Psoas muscle (tissue), 8 donors: ENCODE results near the gene OSBPL7. TPM values are rescaled to one million over a fixed set of nuclear protein-coding genes. Genes with fewer than 3 reads are reported as not detected.

Experiments
- ATAC-seq, 4 donors: fragments of 200-7000 bp; cut with Tn5 transposase; one replicate each; pipeline ENCODE4 v1.9.1; 2020; ENCODE audit warnings: moderate library complexity in 3 of 4, mild to moderate bottlenecking in 2 of 4
- DNase-seq, 2 donors: peaks; one replicate each; pipeline ENCODE4 v3.0.0-alpha.2; 2020
- H3K27ac ChIP-seq: fragments of 200-600 bp; one replicate; pipeline ENCODE4 v1.8.0; 2022
- H3K27me3 ChIP-seq, 3 donors: fragments of 200-600 bp in 1 of 3; one replicate each; pipeline versions ENCODE4 v1.6.1 to v1.8.0; 2013 to 2022; ENCODE audit warnings: low read length in 2 of 3, mild to moderate bottlenecking in 2 of 3, moderate library complexity in 1 of 3; ENCODE audit not compliant: insufficient read depth in 3 of 3
- H3K36me3 ChIP-seq, 2 donors: fragments of 200-600 bp in 1 of 2; one replicate each; pipeline versions ENCODE4 v1.6.1 to v1.8.0; 2013 to 2022; ENCODE audit warnings: low read depth in 1 of 2, mild to moderate bottlenecking in 1 of 2, moderate library complexity in 1 of 2; ENCODE audit not compliant: insufficient read depth in 1 of 2
- H3K4me1 ChIP-seq: fragments of 200-600 bp; one replicate; pipeline ENCODE4 v1.8.0; 2022
- H3K4me3 ChIP-seq: fragments of 200-600 bp; one replicate; pipeline ENCODE4 v1.8.0; 2022; ENCODE audit warnings: mild to moderate bottlenecking
- H3K9me3 ChIP-seq: fragments of 200-600 bp; one replicate; pipeline ENCODE4 v1.8.0; 2022
- CTCF ChIP-seq: fragments of 200-600 bp; IDR thresholded peaks from one replicate; pipeline ENCODE4 v1.8.0; 2022; ENCODE audit warnings: antibody characterized with exemption
- WGBS, 3 donors: extraction: QIAGEN DNeasy Blood & Tissue Kit; methylation state at CpG; one replicate each; pipeline versions ENCODE4 v1.1.6 to v1.1.7; 2013; 5-methylcytosine and 5-hydroxymethylcytosine counted together
- intact Hi-C, 2 donors: fragments of 100-400 bp; cut with DNase I; formaldehyde crosslinking; loops; one replicate each; pipeline versions ENCODE4 v1.11.0 to v1.14.2; 2022
- polyA plus RNA-seq, 3 donors: library from polyadenylated mRNA; stranded (reverse); fragments of 200-250 nt; gene quantifications; one replicate each; pipeline ENCODE4 v1.2.3, GENCODE V29; 2013
- total RNA-seq, 4 donors: library from RNA; stranded (reverse); fragmentation: NEBNext Ultra II Directional in 2 of 4; extraction: Animal tissue kit (Norgen Biotek cat#: 25700) in 2 of 4; gene quantifications; one replicate each; pipeline versions ENCODE4 v1.2.1 to v1.2.4, GENCODE V29; 2021 to 2023
- donor health status: healthy with polysubstance abuse.
- donor health status: DM: no; HTN: no; CAD: no; lungs with moderate emphysema.
- donor health status: Bipolar disorder and iron deficiency.
- donor health status: healthy.
- donor health status: DM: yes; HTN: yes; CAD: no.
- donor health status: DM: no; HTN: no; CAD: no.
- donor health status: DM: no; HTN: no; CAD: no.
- donor health status: DM: yes; HTN: yes; CAD: no.

Gene OSBPL7
- total and polyA plus RNA-seq, 7 donors = 0.95 to 23.4 (median 2.6) TPM

DNA sequence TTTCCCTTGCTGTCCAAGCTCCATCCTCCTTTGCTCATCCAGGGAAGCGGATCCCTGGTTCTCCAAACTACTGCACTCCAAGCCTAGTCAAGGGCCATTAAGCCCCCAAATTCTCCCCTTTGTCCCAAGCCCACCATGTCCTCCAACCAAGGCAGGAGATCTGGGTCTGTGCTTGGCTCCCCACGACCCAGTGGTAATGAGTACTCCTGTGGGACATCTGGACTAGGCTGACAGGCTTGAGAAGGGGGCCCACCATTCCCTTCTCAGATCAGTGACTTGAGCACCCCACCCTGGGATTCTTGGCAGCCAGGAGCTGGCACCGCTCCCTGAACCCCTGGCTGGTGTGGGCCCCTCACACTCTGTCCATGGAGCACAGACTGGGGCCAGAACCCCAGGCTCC lies 17.1 kb downstream of the OSBPL7 start:
- ATAC-seq = no peak
- 69 to 79% (median 74%) methylated on average over 3 of the region's 3 CpGs for WGBS, 3 donors
- Histone ChIP-seq H3K36me3 (peaks cover 0 to 29% of the 10 kb centered on the region in 2 donors), H3K4me1 (peaks cover 28% of the 10 kb centered on the region), H3K4me3 (no peak overlapping the region), H3K27ac (no peak overlapping the region), H3K27me3 (no peaks in the 10 kb centered on the region), H3K9me3 (no peaks in the 10 kb centered on the region)
- TF ChIP-seq CTCF = no peak
- DNase-seq = no peak
- intact Hi-C loops = loop anchor here (5.0 to 10.0 kb wide), 3 partner anchors 107 to 142 kb away; no protein-coding TSS in a partner anchor

GRCh38 chr17:47803751-47804150 lies 17.8 kb downstream of the OSBPL7 start:
- no peak for DNase-seq
- no peak for TF ChIP-seq CTCF
- H3K9me3 ChIP-seq = no peaks in the 10 kb centered on the region
- H3K4me3 ChIP-seq = no peak overlapping the region
- peak overlapping the region; percentile 0 for H3K27ac ChIP-seq
- peaks cover 28% of the 10 kb centered on the region for H3K4me1 ChIP-seq
- intact Hi-C loops = loop anchor here (5.0 to 10.0 kb wide), 3 partner anchors 106 to 141 kb away; no protein-coding TSS in a partner anchor
- H3K27me3 ChIP-seq = no peaks in the 10 kb centered on the region
- no peak for ATAC-seq
- peaks cover 0 to 22% of the 10 kb centered on the region in 2 donors for H3K36me3 ChIP-seq
- 45 to 72% (median 62%) methylated on average over 6 of the region's 6 CpGs for WGBS, 3 donors

- Histone ChIP-seq H3K4me3 (no peak overlapping the region), H3K4me1 (peaks cover 23% of the 10 kb centered on the region), H3K36me3 (peaks cover 0 to 17% of the 10 kb centered on the region in 2 donors), H3K27ac (peak overlapping the region; percentile 0), H3K27me3 (no peaks in the 10 kb centered on the region), H3K9me3 (no peaks in the 10 kb centered on the region)
- no peak for DNase-seq
- intact Hi-C loops = loop anchor here (5.0 to 10.0 kb wide), 3 partner anchors 106 to 141 kb away; no protein-coding TSS in a partner anchor
- no peak for TF ChIP-seq CTCF
- WGBS, 3 donors = 49 to 55% (median 54%) methylated on average over 5 of the region's 5 CpGs
- no peak for ATAC-seq
Observed at GRCh38 chr17:47803201-47803600, 18.4 kb downstream of the OSBPL7 start.

- no peak for DNase-seq
- intact Hi-C loops = loop anchor here (5.0 to 10.0 kb wide), 3 partner anchors 105 to 140 kb away; no protein-coding TSS in a partner anchor
- Histone ChIP-seq H3K4me3 (no peak overlapping the region), H3K4me1 (peaks cover 16% of the 10 kb centered on the region), H3K27me3 (no peaks in the 10 kb centered on the region), H3K27ac (no peak overlapping the region), H3K36me3 (peaks cover 0 to 9% of the 10 kb centered on the region in 2 donors), H3K9me3 (no peaks in the 10 kb centered on the region)
- peak; percentile 59 for TF ChIP-seq CTCF
- 29 to 37% (median 34%) methylated on average over 9 of the region's 9 CpGs for WGBS, 3 donors
- ATAC-seq = peak; percentile 56 to 64 (median 62)
Observed at GRCh38 chr17:47802341-47803022, 19.1 kb downstream of the OSBPL7 start.
